Measurements from ENCODE around the gene WIPF3.

GRCh38 chr7:29858191-29858951 lies 52.1 kb downstream of the WIPF3 start:
- TF ChIP-seq, protein P1, sequence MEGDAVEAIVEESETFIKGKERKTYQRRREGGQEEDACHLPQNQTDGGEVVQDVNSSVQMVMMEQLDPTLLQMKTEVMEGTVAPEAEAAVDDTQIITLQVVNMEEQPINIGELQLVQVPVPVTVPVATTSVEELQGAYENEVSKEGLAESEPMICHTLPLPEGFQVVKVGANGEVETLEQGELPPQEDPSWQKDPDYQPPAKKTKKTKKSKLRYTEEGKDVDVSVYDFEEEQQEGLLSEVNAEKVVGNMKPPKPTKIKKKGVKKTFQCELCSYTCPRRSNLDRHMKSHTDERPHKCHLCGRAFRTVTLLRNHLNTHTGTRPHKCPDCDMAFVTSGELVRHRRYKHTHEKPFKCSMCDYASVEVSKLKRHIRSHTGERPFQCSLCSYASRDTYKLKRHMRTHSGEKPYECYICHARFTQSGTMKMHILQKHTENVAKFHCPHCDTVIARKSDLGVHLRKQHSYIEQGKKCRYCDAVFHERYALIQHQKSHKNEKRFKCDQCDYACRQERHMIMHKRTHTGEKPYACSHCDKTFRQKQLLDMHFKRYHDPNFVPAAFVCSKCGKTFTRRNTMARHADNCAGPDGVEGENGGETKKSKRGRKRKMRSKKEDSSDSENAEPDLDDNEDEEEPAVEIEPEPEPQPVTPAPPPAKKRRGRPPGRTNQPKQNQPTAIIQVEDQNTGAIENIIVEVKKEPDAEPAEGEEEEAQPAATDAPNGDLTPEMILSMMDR (IDR thresholded peaks at IDR 0.05; ENCODE audit: low read depth, low read length, missing input control), result no peak
- TF ChIP-seq, protein P2, sequence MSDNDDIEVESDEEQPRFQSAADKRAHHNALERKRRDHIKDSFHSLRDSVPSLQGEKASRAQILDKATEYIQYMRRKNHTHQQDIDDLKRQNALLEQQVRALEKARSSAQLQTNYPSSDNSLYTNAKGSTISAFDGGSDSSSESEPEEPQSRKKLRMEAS (IDR thresholded peaks at IDR 0.05), result no peak
- TF ChIP-seq SP1 (IDR thresholded peaks at IDR 0.05), result no peak

Data from liver (tissue), 3 donors.